Measurements from ENCODE around the gene ELK4. TPM values are rescaled to one million over a fixed set of nuclear protein-coding genes. Genes with fewer than 3 reads are reported as not detected.

Gene ELK4
- total and polyA plus RNA-seq, 2 of the 13 experiments (the other 11 are each of a cell fraction or from before 2014, with no cell fraction given) = 8.3 to 13.1 TPM

GRCh38 chr1:205591522-205592351 is 40.1 kb downstream of the ELK4 start (continued):
- TF ChIP-seq ATF4 (CRISPR knock-in tag; IDR thresholded peaks at IDR 0.05) (no peak), DMAP1 (CRISPR knock-in tag; IDR thresholded peaks at IDR 0.05) (peak; percentile 83; the same call in 1 of the 2 replicates), FOXO1 (CRISPR knock-in tag; IDR thresholded peaks at IDR 0.05) (no peak), TARDBP (CRISPR knock-in tag; IDR thresholded peaks at IDR 0.05) (peak; percentile 57; the same call in 1 of the 2 replicates), HNRNPUL1 (IDR thresholded peaks at IDR 0.05; ENCODE audit: low read depth, low read length) (no peak), TFE3 (CRISPR knock-in tag; IDR thresholded peaks at IDR 0.05) (no peak; the same call in 1 of the 2 replicates), CHD2 (IDR thresholded peaks at IDR 0.05; ENCODE audit: low read depth, low read length) (no peak), ZNF670 (CRISPR knock-in tag; IDR thresholded peaks at IDR 0.05; ENCODE audit: borderline replicate concordance) (no peak), ZNF616 (CRISPR knock-in tag; IDR thresholded peaks at IDR 0.05; ENCODE audit: low read depth) (no peak), NR2F6 (IDR thresholded peaks at IDR 0.05) (no peak), NR2F6 (CRISPR knock-in tag; IDR thresholded peaks at IDR 0.05) (no peak), ZNF18 (CRISPR knock-in tag; IDR thresholded peaks at IDR 0.05; ENCODE audit: insufficient replicate concordance) (no peak), ZKSCAN1 (IDR thresholded peaks at IDR 0.05; ENCODE audit: low read length) (no peak), SP5 (CRISPR knock-in tag; IDR thresholded peaks at IDR 0.05; ENCODE audit: borderline replicate concordance, low read depth) (no peak), MAFF (IDR thresholded peaks at IDR 0.05; ENCODE audit: low read depth, low read length) (no peak), HOXA5 (CRISPR knock-in tag; IDR thresholded peaks at IDR 0.05) (peak; percentile 55; the same call in 1 of the 2 replicates), DDIT3 (CRISPR knock-in tag; IDR thresholded peaks at IDR 0.05) (no peak)
- TF ChIP-seq, protein P1, sequence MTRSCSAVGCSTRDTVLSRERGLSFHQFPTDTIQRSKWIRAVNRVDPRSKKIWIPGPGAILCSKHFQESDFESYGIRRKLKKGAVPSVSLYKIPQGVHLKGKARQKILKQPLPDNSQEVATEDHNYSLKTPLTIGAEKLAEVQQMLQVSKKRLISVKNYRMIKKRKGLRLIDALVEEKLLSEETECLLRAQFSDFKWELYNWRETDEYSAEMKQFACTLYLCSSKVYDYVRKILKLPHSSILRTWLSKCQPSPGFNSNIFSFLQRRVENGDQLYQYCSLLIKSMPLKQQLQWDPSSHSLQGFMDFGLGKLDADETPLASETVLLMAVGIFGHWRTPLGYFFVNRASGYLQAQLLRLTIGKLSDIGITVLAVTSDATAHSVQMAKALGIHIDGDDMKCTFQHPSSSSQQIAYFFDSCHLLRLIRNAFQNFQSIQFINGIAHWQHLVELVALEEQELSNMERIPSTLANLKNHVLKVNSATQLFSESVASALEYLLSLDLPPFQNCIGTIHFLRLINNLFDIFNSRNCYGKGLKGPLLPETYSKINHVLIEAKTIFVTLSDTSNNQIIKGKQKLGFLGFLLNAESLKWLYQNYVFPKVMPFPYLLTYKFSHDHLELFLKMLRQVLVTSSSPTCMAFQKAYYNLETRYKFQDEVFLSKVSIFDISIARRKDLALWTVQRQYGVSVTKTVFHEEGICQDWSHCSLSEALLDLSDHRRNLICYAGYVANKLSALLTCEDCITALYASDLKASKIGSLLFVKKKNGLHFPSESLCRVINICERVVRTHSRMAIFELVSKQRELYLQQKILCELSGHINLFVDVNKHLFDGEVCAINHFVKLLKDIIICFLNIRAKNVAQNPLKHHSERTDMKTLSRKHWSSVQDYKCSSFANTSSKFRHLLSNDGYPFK (CRISPR knock-in tag; IDR thresholded peaks at IDR 0.05; ENCODE audit: borderline replicate concordance) = peak; percentile 65; the same call in 1 of the 2 replicates
- TF ChIP-seq, protein P2, sequence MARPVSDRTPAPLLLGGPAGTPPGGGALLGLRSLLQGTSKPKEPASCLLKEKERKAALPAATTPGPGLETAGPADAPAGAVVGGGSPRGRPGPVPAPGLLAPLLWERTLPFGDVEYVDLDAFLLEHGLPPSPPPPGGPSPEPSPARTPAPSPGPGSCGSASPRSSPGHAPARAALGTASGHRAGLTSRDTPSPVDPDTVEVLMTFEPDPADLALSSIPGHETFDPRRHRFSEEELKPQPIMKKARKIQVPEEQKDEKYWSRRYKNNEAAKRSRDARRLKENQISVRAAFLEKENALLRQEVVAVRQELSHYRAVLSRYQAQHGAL (CRISPR knock-in tag; IDR thresholded peaks at IDR 0.05; ENCODE audit: not compliant biosample characterization) = no peak
- TF ChIP-seq, protein P3, sequence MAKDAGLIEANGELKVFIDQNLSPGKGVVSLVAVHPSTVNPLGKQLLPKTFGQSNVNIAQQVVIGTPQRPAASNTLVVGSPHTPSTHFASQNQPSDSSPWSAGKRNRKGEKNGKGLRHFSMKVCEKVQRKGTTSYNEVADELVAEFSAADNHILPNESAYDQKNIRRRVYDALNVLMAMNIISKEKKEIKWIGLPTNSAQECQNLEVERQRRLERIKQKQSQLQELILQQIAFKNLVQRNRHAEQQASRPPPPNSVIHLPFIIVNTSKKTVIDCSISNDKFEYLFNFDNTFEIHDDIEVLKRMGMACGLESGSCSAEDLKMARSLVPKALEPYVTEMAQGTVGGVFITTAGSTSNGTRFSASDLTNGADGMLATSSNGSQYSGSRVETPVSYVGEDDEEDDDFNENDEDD (CRISPR knock-in tag; IDR thresholded peaks at IDR 0.05; ENCODE audit: borderline replicate concordance) = 0 out of 2 replicates have a peak, but pooled peaks have one; percentile 20
